HG03045 (cell line): Measurements from ENCODE around the gene VDR.

Experiments
- ATAC-seq: cut with Tn5 transposase; IDR thresholded peaks from one replicate; pipeline ENCODE4 v1.9.1; 2021; ENCODE audit warnings: mild to moderate bottlenecking, moderate library complexity; ENCODE audit not compliant: unreplicated experiment

The VDR gene

GRCh38 chr12:47931187-47931586 lies 26.4 kb upstream of the VDR start:
- ATAC-seq = no peak

- no peak for ATAC-seq
Measured at GRCh38 chr12:47930634-47931033, 25.8 kb upstream of the VDR start.

- ATAC-seq = no peak
Measured at GRCh38 chr12:47927346-47927745, 22.6 kb upstream of the VDR start.

GRCh38 chr12:47921907-47922306 lies 17.1 kb upstream of the VDR start:
- no peak for ATAC-seq

GRCh38 chr12:47920913-47921312 lies 16.1 kb upstream of the VDR start:
- no peak for ATAC-seq

- ATAC-seq = no peak
Measured at GRCh38 chr12:47913081-47913480, 8.3 kb upstream of the VDR start.

- no peak for ATAC-seq
Measured at GRCh38 chr12:47912556-47912955, 7.8 kb upstream of the VDR start.

- no peak for ATAC-seq
Measured at GRCh38 chr12:47910981-47911380, 6.2 kb upstream of the VDR start.

GRCh38 chr12:47910486-47910885 lies 5.7 kb upstream of the VDR start:
- no peak for ATAC-seq

GRCh38 chr12:47909839-47910465 lies 5.2 kb upstream of the VDR start:
- ATAC-seq = no peak

- no peak for ATAC-seq
Measured at GRCh38 chr12:47908738-47909137, 3.9 kb upstream of the VDR start.

- ATAC-seq = no peak
Measured at GRCh38 chr12:47907851-47908454, 3.2 kb upstream of the VDR start.

GRCh38 chr12:47903927-47904712 lies 674 bp downstream of the VDR start:
- no peak for ATAC-seq

GRCh38 chr12:47903151-47903611 lies 1.6 kb downstream of the VDR start:
- ATAC-seq = peak; percentile 25

- ATAC-seq = no peak
Measured at GRCh38 chr12:47902131-47902639, 2.6 kb downstream of the VDR start.

GRCh38 chr12:47901718-47902093 lies 3.1 kb downstream of the VDR start:
- no peak for ATAC-seq

GRCh38 chr12:47901063-47901717 lies 3.6 kb downstream of the VDR start:
- no peak for ATAC-seq

GRCh38 chr12:47900131-47901062 lies 4.4 kb downstream of the VDR start:
- ATAC-seq = no peak

- no peak for ATAC-seq
Measured at GRCh38 chr12:47899466-47899865, 5.3 kb downstream of the VDR start.

- no peak for ATAC-seq
Measured at GRCh38 chr12:47896633-47897032, 8.2 kb downstream of the VDR start.
